Stimulated activated CD8-positive, alpha-beta memory T cell treated with anti-CD3 and anti-CD28 coated beads, Interleukin-12 subunit alpha, Interleukin-12 subunit beta, amount 100 ng/mL, for 4 hours (primary cell): ENCODE data around the gene NRSN2.
"Not testable (repeated sequence)": the region's sequence is repeated elsewhere in the genome, so short reads cannot be mapped to it uniquely, and the experiment has no call there.

ENCODE experiments used
- DNase-seq: peaks from one replicate; pipeline ENCODE4 v3.0.0-alpha.2; 2020; ENCODE audit warnings: low read depth

NRSN2 gene

GRCh38 chr20:375265-375889, 28.5 kb downstream of the NRSN2 start:
- DNase-seq: no peak

- no peak for DNase-seq
Measured at GRCh38 chr20:376089-376488, 29.2 kb downstream of the NRSN2 start.

- no peak for DNase-seq
Measured at GRCh38 chr20:376750-377149, 29.8 kb downstream of the NRSN2 start.

- not testable (repeated sequence) for DNase-seq
Measured at GRCh38 chr20:377578-377977, 30.7 kb downstream of the NRSN2 start.

- DNase-seq: no peak
Measured at GRCh38 chr20:378961-379336, 32.0 kb downstream of the NRSN2 start.

DNA sequence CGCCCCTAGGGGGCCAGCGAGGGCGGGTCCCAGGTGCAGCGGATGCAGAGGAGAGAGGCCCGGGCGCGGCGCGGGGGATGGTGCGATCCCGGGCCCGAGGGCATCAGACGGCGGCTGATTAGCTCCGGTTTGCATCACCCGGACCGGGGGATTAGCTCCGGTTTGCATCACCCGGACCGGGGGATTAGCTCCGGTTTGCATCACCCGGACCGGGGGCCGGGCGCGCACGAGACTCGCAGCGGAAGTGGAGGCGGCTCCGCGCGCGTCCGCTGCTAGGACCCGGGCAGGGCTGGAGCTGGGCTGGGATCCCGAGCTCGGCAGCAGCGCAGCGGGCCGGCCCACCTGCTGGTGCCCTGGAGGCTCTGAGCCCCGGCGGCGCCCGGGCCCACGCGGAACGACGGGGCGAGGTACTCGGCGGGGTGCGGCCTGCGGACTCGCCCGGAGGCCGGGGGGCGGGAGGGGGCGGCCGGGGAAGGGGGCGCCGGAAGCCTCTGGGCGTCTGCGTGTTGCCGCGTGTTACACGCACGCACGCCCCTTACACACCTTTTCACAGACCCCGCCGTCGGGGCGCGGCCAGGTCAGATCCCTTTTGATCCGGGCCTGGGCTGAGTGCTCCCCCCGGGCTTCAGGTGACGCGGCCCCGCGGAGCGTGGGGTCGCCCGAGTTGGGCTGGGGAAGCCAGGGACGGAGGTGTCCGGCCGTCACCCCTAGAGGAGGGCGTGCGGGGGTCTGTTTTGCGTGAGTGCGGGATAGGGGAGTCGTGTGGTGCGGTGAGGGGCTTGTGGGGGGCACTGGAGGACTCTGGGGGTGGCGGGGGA, 34.1 kb downstream of the NRSN2 start:
- DNase-seq: peak; percentile 50

GRCh38 chr20:381581-382290, 34.8 kb downstream of the NRSN2 start:
- peak; percentile 65 for DNase-seq

DNA sequence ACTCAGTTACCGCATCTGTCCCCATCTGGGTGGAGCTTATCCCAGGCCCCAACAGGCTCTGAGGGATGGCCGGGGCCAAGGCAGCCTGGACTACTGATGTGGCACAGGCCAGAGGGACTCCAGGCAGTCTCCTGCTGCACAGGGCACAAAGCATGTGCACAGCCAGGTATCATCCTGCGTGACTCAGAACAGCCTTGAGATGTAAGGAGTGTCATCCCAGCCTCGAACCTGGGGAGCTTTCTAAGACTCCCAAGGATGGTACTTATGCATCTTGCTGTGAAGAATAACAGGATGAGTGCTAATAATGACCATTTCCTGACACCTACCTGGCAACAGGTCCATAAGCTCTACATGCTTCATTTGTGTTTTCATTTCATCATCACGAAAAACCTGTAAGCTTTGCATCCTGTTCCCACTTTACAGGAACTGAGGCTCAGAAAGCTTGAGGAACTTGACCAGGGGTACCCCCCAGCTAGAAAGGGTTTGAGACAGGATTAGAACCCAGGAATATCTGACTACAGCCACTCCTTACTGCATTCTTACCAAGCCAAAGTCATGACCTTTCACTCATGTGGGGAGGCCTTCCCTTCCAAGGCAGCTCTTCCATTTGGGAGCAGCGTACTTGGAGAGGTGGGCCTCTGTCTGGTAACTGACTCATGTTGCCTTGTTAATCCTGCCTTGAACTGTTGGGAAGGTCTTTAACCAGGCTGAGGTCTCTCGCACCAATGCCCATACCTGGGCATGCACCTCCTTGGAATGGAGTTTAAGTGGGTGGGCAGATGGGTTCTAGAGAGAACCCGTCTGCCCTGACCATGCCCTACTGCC, 35.6 kb downstream of the NRSN2 start:
- no peak for DNase-seq

DNA sequence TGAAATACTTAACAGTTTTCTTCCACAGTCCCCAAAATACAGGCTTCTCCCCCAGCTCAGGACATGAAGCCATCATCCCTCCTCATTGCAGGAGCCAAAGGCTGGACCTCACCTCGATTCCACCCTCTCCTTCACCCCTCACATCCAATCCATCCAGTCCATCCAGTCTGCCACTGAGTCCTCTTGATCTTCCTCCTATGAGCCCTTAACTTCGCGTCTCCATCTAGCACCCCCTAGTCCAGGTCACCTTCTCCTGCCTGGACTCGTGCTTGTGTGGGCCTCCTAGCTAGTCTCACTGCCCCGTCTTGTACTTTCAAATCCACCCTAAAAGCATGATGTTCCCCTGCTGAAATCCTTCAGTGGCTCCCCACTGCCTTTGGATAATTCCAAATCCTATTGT, 37.0 kb downstream of the NRSN2 start:
- DNase-seq: no peak

DNA sequence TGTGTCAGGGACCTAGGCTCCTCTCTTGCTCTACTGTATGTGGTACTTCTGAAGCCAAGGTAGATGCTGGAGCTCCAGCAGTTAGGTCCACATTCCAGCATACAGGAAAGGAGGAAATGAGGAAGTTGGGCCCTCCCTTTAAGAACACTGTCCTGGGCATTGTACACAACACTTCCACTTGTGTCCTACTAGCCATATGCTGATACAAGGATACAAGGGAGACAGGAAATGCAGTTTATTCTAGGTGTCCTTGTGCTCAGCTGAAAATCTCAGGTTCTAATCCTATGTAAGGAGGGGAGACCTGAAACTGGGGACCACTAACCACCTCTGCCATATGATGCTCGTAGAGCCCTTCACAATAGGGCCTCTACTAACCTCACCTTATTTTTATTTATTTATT, 37.8 kb downstream of the NRSN2 start:
- no peak for DNase-seq

DNA sequence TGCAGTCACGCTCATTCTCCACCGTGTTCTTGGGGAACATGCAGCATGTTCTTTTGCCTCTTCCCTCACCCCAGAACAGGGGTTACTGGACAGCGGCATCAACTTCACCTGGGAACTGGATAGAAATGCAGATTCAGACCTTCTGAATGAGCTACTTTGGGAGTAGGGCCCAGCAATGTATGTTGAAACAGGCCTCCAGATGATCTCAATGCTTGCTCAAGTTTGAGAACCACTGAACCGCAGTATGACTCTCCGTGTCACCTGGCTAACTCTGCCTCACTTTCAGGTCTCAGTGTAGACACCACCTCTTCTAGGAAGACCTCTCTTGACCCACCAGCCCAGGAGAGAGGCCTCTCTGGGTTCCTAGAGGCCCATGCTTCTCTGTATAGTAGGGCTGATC, 38.5 kb downstream of the NRSN2 start:
- DNase-seq: no peak

GRCh38 chr20:386634-387033, 39.7 kb downstream of the NRSN2 start:
- DNase-seq: not testable (repeated sequence)

GRCh38 chr20:387520-387919, 40.6 kb downstream of the NRSN2 start:
- DNase-seq: no peak

GRCh38 chr20:388034-388994, 41.4 kb downstream of the NRSN2 start:
- no peak for DNase-seq

DNA sequence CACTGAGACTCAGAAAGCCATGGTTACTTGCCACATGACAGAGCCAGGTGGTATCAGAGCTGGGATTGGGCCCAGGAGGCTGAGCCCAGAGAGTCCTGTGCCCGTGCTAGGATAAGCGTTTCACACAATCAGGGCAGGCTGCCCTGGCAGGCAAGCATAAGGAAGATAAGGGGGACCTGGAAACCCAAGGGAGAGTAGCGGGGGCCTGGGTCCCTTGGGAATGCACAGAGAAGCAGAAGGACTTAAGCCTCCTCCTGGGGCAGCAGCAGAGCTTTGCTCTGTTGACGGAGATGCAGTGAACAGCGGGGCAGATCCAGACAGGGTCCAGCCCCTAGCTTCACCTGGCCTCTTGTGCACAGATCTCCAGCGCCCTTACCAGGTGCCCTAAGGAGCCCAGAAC, 42.3 kb downstream of the NRSN2 start:
- DNase-seq: no peak

DNA sequence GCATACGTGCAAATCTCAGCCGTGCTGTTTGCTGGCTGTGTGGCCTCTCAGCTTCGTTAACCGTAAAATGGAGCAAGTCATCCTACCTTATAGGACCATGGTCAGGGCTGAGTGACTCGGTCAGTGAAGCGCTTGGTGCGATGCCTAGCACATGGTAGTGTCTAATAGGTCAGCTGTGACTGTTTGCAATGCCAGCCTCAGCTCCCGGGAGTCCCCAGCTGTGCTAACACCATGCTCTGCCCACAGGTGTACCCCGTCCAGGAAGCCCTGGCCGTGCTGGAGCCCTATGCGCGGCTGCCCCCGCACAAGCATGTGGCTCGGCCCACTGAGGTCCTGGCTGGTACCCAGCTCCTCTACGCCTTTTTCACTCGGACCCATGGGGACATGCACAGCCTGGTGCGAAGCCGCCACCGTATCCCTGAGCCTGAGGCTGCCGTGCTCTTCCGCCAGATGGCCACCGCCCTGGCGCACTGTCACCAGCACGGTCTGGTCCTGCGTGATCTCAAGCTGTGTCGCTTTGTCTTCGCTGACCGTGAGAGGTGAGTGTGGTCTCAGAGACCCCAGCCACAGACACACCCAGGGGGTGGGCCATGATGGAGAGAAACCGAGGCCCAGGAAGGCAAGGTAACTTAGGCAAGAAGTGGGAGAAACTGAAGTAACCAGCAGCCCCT, 44.3 kb downstream of the NRSN2 start:
- no peak for DNase-seq

GRCh38 chr20:393296-393695, 46.4 kb downstream of the NRSN2 start:
- not testable (repeated sequence) for DNase-seq

DNA sequence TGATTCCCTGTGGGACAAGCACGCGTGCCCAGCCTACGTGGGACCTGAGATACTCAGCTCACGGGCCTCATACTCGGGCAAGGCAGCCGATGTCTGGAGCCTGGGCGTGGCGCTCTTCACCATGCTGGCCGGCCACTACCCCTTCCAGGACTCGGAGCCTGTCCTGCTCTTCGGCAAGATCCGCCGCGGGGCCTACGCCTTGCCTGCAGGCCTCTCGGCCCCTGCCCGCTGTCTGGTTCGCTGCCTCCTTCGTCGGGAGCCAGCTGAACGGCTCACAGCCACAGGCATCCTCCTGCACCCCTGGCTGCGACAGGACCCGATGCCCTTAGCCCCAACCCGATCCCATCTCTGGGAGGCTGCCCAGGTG, 49.3 kb downstream of the NRSN2 start:
- DNase-seq: no peak

DNA sequence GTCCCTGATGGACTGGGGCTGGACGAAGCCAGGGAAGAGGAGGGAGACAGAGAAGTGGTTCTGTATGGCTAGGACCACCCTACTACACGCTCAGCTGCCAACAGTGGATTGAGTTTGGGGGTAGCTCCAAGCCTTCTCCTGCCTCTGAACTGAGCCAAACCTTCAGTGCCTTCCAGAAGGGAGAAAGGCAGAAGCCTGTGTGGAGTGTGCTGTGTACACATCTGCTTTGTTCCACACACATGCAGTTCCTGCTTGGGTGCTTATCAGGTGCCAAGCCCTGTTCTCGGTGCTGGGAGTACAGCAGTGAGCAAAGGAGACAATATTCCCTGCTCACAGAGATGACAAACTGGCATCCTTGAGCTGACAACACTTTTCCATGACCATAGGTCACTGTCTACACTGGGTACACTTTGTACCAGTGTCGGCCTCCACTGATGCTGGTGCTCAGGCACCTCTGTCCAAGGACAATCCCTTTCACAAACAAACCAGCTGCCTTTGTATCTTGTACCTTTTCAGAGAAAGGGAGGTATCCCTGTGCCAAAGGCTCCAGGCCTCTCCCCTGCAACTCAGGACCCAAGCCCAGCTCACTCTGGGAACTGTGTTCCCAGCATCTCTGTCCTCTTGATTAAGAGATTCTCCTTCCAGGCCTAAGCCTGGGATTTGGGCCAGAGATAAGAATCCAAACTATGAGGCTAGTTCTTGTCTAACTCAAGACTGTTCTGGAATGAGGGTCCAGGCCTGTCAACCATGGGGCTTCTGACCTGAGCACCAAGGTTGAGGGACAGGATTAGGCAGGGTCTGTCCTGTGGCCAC, 49.9 kb downstream of the NRSN2 start:
- no peak for DNase-seq
